K562 (cell line): ENCODE measurements around the gene NOP10. TPM values are rescaled to one million over a fixed set of nuclear protein-coding genes. Genes with fewer than 3 reads are reported as not detected.

ENCODE experiments used
- BCL6 ChIP-seq: fragments of 250-450 bp; sonication (Bioruptor Pico); IDR thresholded peaks from 2 replicates; pipeline ENCODE4 v1.4.0; 2020
- CBX5 ChIP-seq: IDR thresholded peaks from 2 replicates; pipeline ENCODE4 v1.6.1; 2014; ENCODE audit warnings: low read depth, borderline replicate concordance
- CHD4 ChIP-seq: fragments of 200-600 bp; sonication (generic); IDR thresholded peaks from 3 replicates; pipeline ENCODE4 v1.6.1; 2012; ENCODE audit warnings: low read depth, mild to moderate bottlenecking, mixed read lengths, low read length, inconsistent platforms; ENCODE audit not compliant: insufficient read depth, insufficient replicate concordance, poor library complexity, severe bottlenecking
- CTCFL ChIP-seq: IDR thresholded peaks from 2 replicates; pipeline ENCODE4 v1.6.1; 2011; ENCODE audit warnings: borderline replicate concordance, low read depth, mild to moderate bottlenecking, moderate library complexity, low read length; ENCODE audit not compliant: insufficient read depth, poor library complexity, severe bottlenecking
- JUND ChIP-seq, 2 experiments: IDR thresholded peaks; 2 replicates in 1 of 2; 3 replicates in 1 of 2; pipeline ENCODE4 v1.6.1; 2011; ENCODE audit warnings: borderline replicate concordance in 2 of 2, low read depth in 2 of 2, low read length in 2 of 2, improper control_type of control experiment in 1 of 2, missing biosample characterization in 1 of 2, missing genetic modification characterization in 1 of 2, missing genetic modification reagents in 1 of 2
- MBD2 ChIP-seq: sonication (generic); IDR thresholded peaks from 2 replicates; pipeline ENCODE4 v1.6.1; 2016; ENCODE audit warnings: low read depth, borderline replicate concordance
- NCOA1 ChIP-seq: fragments of 450-650 bp; IDR thresholded peaks from 2 replicates; pipeline ENCODE4 v1.6.1; 2016; ENCODE audit warnings: low read depth
- NCOA2 ChIP-seq, 2 experiments: fragments of 450-650 bp; IDR thresholded peaks; 2 replicates each; pipeline ENCODE4 v1.6.1; 2018; ENCODE audit warnings: mild to moderate bottlenecking in 2 of 2, moderate library complexity in 1 of 2; ENCODE audit not compliant: partially characterized antibody in 2 of 2
- SETDB1 ChIP-seq: IDR thresholded peaks from one replicate; pipeline ENCODE4 v1.6.1; 2012; ENCODE audit warnings: low read length, control low read depth, inconsistent platforms
- SMAD4 ChIP-seq: fragments of 250-450 bp; sonication (Bioruptor Pico); conservative IDR thresholded peaks from 2 replicates; pipeline ENCODE4 v1.8.0; 2021; ENCODE audit warnings: inconsistent platforms, mild to moderate bottlenecking, moderate library complexity
- SMARCE1 ChIP-seq: fragments of 450-650 bp; IDR thresholded peaks from 2 replicates; pipeline ENCODE4 v1.7.1; 2016; ENCODE audit warnings: mild to moderate bottlenecking
- SRSF1 ChIP-seq: fragments of 200-400 bp; formaldehyde crosslinking; IDR thresholded peaks from 2 replicates; pipeline ENCODE4 v1.6.1; 2017; ENCODE audit warnings: mild to moderate bottlenecking, low read depth, low read length, moderate library complexity
- STAG1 ChIP-seq: sonication (generic); formaldehyde crosslinking; IDR thresholded peaks from 2 replicates; pipeline ENCODE4 v1.5.0; 2020; ENCODE audit warnings: missing genetic modification reagents, borderline replicate concordance
- TFAM ChIP-seq: fragments of 250-450 bp; sonication (Bioruptor Pico); conservative IDR thresholded peaks from 2 replicates; pipeline ENCODE4 v1.5.0; 2021; ENCODE audit warnings: mild to moderate bottlenecking, moderate library complexity
- TRIM25 ChIP-seq: fragments of 450-650 bp; IDR thresholded peaks from 2 replicates; pipeline ENCODE4 v1.7.0; 2016; ENCODE audit warnings: borderline replicate concordance
- ZNF217 ChIP-seq: sonication (generic); formaldehyde crosslinking; IDR thresholded peaks from 2 replicates; pipeline ENCODE4 v1.8.0; 2022; ENCODE audit warnings: mild to moderate bottlenecking, missing genetic modification reagents
- ZZZ3 ChIP-seq: fragments of 450-650 bp; IDR thresholded peaks from 2 replicates; pipeline ENCODE4 v1.6.1; 2016; ENCODE audit warnings: antibody characterized with exemption, mild to moderate bottlenecking, moderate library complexity
- polyA plus RNA-seq, 8 experiments: library from polyadenylated mRNA; depleted of rRNA in 4 of 8; stranded (reverse) in 5 of 8; unstranded in 3 of 8; fragments of >200 nt; fragmentation: Nextera tagmentation in 2 of 8; fragmentation: Illumina TruSeq in 1 of 8; extraction: Ambion mirVana in 2 of 8; extraction: Trizol in 1 of 8; gene quantifications; 2 replicates each; pipeline versions ENCODE4 v1.2.1 to v1.2.3, GENCODE V29; 2011 to 2014; ENCODE audit warnings: inconsistent platforms in 1 of 8, missing spikeins in 1 of 8
- total RNA-seq, 7 experiments: library from RNA; depleted of rRNA in 6 of 7; stranded (reverse); fragments of >200 nt in 6 of 7; fragmentation: Illumina TruSeq in 2 of 7; extraction: Trizol in 2 of 7; gene quantifications; 2 replicates each; pipeline versions ENCODE4 v1.2.1 to v1.2.3, GENCODE V29; 2011 to 2021; ENCODE audit warnings: low replicate concordance in 1 of 7
- TF ChIP-seq, protein P1 (sequence below): sonication (generic); formaldehyde crosslinking; IDR thresholded peaks from 2 replicates; pipeline ENCODE4 v1.8.1; 2023; ENCODE audit warnings: missing genetic modification reagents, mild to moderate bottlenecking, borderline replicate concordance

NOP10 gene
- total and polyA plus RNA-seq, 9 of the 15 experiments (the other 6 are each of a cell fraction or from before 2014, with no cell fraction given): 250 to 1,663 (median 449) TPM

- TF ChIP-seq CTCFL (peak; percentile 83), STAG1 (CRISPR knock-in tag) (peak; percentile 70), NCOA2 (IDR thresholded peaks at IDR 0.05; ENCODE audit: partially characterized antibody in 2 of 2) (no peak), SMAD4 (CRISPR knock-in tag) (peak; percentile 77; the same call in 1 of the 2 replicates), ZZZ3 (no peak), BCL6 (CRISPR knock-in tag) (no peak), CBX5 (no peak), SETDB1 (no peak), SMARCE1 (no peak), ZNF217 (no peak), JUND (IDR thresholded peaks at IDR 0.05; ENCODE audit: borderline replicate concordance, low read depth, low read length) (peak; percentile 41), JUND (tag; IDR thresholded peaks at IDR 0.05; ENCODE audit: borderline replicate concordance, low read depth, low read length) (0 out of 3 replicates have a peak, but pooled peaks have one; percentile 42), MBD2 (no peak), CHD4 (no peak), NCOA1 (no peak), TRIM25 (no peak), SRSF1 (no peak), TFAM (CRISPR knock-in tag) (no peak)
- TF ChIP-seq, protein P1, sequence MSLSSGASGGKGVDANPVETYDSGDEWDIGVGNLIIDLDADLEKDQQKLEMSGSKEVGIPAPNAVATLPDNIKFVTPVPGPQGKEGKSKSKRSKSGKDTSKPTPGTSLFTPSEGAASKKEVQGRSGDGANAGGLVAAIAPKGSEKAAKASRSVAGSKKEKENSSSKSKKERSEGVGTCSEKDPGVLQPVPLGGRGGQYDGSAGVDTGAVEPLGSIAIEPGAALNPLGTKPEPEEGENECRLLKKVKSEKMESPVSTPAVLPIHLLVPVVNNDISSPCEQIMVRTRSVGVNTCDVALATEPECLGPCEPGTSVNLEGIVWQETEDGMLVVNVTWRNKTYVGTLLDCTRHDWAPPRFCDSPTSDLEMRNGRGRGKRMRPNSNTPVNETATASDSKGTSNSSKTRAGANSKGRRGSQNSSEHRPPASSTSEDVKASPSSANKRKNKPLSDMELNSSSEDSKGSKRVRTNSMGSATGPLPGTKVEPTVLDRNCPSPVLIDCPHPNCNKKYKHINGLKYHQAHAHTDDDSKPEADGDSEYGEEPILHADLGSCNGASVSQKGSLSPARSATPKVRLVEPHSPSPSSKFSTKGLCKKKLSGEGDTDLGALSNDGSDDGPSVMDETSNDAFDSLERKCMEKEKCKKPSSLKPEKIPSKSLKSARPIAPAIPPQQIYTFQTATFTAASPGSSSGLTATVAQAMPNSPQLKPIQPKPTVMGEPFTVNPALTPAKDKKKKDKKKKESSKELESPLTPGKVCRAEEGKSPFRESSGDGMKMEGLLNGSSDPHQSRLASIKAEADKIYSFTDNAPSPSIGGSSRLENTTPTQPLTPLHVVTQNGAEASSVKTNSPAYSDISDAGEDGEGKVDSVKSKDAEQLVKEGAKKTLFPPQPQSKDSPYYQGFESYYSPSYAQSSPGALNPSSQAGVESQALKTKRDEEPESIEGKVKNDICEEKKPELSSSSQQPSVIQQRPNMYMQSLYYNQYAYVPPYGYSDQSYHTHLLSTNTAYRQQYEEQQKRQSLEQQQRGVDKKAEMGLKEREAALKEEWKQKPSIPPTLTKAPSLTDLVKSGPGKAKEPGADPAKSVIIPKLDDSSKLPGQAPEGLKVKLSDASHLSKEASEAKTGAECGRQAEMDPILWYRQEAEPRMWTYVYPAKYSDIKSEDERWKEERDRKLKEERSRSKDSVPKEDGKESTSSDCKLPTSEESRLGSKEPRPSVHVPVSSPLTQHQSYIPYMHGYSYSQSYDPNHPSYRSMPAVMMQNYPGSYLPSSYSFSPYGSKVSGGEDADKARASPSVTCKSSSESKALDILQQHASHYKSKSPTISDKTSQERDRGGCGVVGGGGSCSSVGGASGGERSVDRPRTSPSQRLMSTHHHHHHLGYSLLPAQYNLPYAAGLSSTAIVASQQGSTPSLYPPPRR (CRISPR knock-in tag): no peak
Observed at GRCh38 chr15:34367101-34368081, 24.5 kb upstream of the NOP10 start, which contains the start of gene LPCAT4 (continued).
